ENCODE data around the gene MARCKS. TPM values are rescaled to one million over a fixed set of nuclear protein-coding genes. Genes with fewer than 3 reads are reported as not detected.
A peak's percentile ranks its signal among the peaks of the same experiment; 100 is the strongest.

The MARCKS gene, protein sequence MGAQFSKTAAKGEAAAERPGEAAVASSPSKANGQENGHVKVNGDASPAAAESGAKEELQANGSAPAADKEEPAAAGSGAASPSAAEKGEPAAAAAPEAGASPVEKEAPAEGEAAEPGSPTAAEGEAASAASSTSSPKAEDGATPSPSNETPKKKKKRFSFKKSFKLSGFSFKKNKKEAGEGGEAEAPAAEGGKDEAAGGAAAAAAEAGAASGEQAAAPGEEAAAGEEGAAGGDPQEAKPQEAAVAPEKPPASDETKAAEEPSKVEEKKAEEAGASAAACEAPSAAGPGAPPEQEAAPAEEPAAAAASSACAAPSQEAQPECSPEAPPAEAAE
- 100 to 1,000 TPM; 162 to 199 (median 166) TPM for total RNA-seq (2021; fragmentation: NEBNext Ultra II Directional; extraction: Animal tissue kit (Norgen Biotek cat#: 25700))
- long read RNA-seq, full-length matches to known transcripts = 6 of 133 reads
- long read RNA-seq, partial matches to known transcripts = 0 of 133 reads
- long read RNA-seq, other reads (novel, unspliced or antisense) = 127 of 133 reads

DNA sequence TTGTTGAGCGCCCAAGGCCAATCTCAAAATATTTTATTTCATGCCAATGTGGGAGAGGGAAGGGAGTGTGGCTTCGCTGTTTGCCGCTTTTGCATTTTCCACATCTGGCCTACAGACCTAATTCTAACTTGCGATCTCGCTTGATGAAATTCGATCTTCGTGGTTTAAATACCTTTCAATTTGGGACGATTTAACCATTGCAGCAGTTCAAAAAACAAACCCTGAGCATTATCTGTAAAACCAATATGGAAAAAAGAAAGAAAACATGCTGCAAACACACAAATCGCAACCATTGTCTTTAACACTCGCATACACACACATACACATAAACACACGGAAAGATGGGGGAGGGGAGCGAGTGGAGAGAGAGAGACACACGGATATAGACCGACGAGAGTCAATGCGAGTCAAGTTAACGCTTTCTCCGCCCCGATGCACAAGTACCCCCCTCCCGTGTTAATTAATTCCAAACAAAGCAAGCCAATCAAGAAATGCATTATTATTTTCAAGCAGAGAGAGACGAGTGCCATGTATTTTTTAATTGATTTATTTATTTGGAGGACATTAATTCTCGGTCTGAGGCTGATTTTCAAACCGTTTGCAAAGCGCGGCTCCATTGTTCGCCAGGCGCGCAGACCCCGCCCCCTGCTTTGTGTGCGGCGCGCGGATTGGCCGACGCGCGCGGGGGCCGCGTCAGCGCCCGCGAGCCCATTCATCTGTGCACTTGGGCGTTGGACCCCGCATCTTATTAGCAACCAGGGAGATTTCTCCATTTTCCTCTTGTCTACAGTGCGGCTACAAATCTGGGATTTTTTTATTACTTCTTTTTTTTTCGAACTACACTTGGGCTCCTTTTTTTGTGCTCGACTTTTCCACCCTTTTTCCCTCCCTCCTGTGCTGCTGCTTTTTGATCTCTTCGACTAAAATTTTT, at the start of gene MARCKS:
TSS of gene MARCKS (plus strand) at position 721 of the 931 bp plus-strand sequence. CDS start 401 bp downstream, outside the sequence.
- TF ChIP-seq, protein P1, sequence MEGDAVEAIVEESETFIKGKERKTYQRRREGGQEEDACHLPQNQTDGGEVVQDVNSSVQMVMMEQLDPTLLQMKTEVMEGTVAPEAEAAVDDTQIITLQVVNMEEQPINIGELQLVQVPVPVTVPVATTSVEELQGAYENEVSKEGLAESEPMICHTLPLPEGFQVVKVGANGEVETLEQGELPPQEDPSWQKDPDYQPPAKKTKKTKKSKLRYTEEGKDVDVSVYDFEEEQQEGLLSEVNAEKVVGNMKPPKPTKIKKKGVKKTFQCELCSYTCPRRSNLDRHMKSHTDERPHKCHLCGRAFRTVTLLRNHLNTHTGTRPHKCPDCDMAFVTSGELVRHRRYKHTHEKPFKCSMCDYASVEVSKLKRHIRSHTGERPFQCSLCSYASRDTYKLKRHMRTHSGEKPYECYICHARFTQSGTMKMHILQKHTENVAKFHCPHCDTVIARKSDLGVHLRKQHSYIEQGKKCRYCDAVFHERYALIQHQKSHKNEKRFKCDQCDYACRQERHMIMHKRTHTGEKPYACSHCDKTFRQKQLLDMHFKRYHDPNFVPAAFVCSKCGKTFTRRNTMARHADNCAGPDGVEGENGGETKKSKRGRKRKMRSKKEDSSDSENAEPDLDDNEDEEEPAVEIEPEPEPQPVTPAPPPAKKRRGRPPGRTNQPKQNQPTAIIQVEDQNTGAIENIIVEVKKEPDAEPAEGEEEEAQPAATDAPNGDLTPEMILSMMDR (IDR thresholded peaks at IDR 0.05) = no peak
- DNase-seq = peak; percentile 78
- H3K4me3 Mint-ChIP-seq = no peak within 1 kb of the TSS
- peaks cover 26% of the 10 kb centered on the region for H3K36me3 Mint-ChIP-seq (ENCODE audit: low read depth)
- no peaks in the 10 kb centered on the region for H3K9me3 Mint-ChIP-seq
- H3K27ac Mint-ChIP-seq = no peak within 1 kb of the TSS
- no peaks in the 10 kb centered on the region; the same call in 1 of the 2 replicates for H3K27me3 Mint-ChIP-seq (ENCODE audit: insufficient read depth)
- H3K4me1 Mint-ChIP-seq (ENCODE audit: low read depth) = peaks cover 15% of the 10 kb centered on the region

DNA sequence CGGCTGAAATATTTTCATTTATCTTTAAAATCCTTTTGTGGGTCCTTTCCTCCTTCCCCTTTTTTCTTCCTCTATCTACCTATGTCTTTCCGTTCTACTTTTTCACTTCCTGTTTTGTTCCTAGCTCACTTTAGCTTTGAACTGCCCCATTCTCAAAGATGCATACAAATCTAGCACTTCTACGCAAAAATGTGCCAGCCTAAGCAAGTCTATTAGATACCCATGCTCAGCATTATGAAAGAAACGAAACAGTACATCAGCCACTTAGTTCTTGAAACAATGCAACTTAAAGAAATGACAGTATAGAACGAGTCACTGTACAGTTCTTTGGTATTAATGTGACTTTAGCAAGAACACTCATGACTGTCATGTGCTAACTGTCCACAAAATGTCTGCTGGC, 47.3 kb upstream of the MARCKS start:
- H3K9me3 Mint-ChIP-seq = no peaks in the 10 kb centered on the region
- H3K4me3 Mint-ChIP-seq = no peak overlapping the region
- H3K4me1 Mint-ChIP-seq (ENCODE audit: low read depth) = peaks cover 16% of the 10 kb centered on the region
- TF ChIP-seq, protein P1 (IDR thresholded peaks at IDR 0.05) = no peak
- DNase-seq = no peak
- no peaks in the 10 kb centered on the region for H3K27me3 Mint-ChIP-seq (ENCODE audit: insufficient read depth)
- no peaks in the 10 kb centered on the region for H3K36me3 Mint-ChIP-seq (ENCODE audit: low read depth)
- H3K27ac Mint-ChIP-seq = no peak overlapping the region

DNA sequence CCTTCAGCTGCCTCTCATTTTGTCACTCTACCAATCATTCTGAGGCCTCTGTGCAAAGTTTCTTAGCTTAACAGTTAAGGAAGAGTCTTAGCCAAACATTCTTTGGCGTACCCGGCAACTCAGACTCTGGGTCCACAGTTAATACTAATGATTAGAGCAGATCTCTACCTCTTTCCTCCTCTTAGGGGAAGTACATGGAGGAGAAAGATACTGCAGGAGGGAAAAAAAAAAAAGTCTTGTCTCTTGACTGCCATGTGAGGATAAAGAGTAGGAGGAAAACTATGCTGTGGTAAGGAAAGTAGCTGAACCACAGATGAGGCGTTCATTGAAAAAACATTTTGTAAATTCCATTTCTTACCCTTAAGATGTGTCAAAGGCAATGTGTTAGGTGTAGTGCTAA, 44.0 kb upstream of the MARCKS start:
- Mint-ChIP-seq H3K36me3 (ENCODE audit: low read depth) (no peaks in the 10 kb centered on the region), H3K27me3 (ENCODE audit: insufficient read depth) (no peaks in the 10 kb centered on the region), H3K27ac (peak overlapping the region; percentile 75), H3K4me1 (ENCODE audit: low read depth) (peaks cover 16% of the 10 kb centered on the region), H3K4me3 (no peak overlapping the region), H3K9me3 (no peaks in the 10 kb centered on the region)
- peak; percentile 61 for DNase-seq
- TF ChIP-seq, protein P1 (IDR thresholded peaks at IDR 0.05) = no peak

DNA sequence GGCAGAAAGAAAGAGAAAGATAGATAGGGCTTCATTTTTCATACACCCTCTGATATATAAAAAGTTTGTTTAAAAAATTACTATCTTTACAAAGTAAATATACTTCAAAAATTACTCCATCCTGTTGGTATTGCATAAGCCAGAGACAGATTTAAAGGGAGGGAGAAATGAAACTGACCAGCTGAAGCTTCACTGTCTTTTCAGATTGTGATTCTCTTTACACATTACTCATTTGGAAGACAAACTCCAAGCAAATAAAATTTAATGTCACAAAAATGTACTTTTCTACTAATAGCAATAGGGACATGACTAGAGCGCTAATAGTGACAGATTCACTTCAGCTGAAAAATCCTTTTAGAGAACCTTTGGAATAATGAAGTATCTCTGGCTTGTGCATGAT, 38.6 kb upstream of the MARCKS start:
- peaks cover 8% of the 10 kb centered on the region for H3K4me1 Mint-ChIP-seq (ENCODE audit: low read depth)
- H3K4me3 Mint-ChIP-seq = no peak overlapping the region
- DNase-seq = no peak
- H3K9me3 Mint-ChIP-seq = no peaks in the 10 kb centered on the region
- H3K27me3 Mint-ChIP-seq (ENCODE audit: insufficient read depth) = peaks cover 1% of the 10 kb centered on the region
- no peaks in the 10 kb centered on the region for H3K36me3 Mint-ChIP-seq (ENCODE audit: low read depth)
- H3K27ac Mint-ChIP-seq = no peak overlapping the region
- TF ChIP-seq, protein P1 (IDR thresholded peaks at IDR 0.05) = no peak

DNA sequence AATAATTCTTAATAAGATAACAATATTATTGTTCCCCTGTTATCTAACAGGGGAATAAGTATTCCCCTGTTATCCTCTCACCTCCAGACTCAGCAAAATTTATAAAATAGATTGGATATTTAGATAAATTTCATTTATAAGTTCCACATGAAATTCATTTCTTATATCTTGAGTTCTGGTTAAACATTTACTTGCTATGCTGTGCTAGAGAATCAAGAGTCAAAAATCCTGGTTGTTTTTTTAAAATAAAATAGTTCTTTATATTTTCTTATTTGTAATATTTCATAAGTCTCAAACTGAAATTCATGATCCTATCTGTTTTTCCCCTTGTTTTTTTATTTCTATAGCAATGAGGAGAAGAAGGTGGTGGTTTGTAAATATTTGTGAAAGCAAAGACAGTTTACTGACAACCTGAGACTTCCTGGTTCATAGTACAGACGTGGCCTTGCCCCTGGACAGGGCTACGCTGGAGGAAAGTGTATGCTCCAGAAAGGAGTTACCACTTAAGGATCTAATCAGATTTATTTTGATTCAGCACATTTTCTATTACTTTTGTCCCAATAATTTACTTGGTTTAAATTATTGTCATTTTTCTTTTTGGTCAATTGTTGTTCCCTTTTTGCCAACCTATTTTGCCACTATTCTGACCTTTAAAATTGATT, 37.8 kb upstream of the MARCKS start:
- Mint-ChIP-seq H3K4me1 (ENCODE audit: low read depth) (peaks cover 5% of the 10 kb centered on the region; the same call in 1 of the 2 replicates), H3K9me3 (no peaks in the 10 kb centered on the region), H3K36me3 (ENCODE audit: low read depth) (no peaks in the 10 kb centered on the region), H3K4me3 (no peak overlapping the region), H3K27ac (no peak overlapping the region), H3K27me3 (ENCODE audit: insufficient read depth) (peaks cover 1% of the 10 kb centered on the region)
- TF ChIP-seq, protein P1 (IDR thresholded peaks at IDR 0.05) = no peak
- DNase-seq = no peak

Data from HFFc6 (cell line).